Caco-2 (cell line): Measurements from ENCODE around the gene IFNA7. TPM values are rescaled to one million over a fixed set of nuclear protein-coding genes. Genes with fewer than 3 reads are reported as not detected.
"Not testable (repeated sequence)": the region's sequence is repeated elsewhere in the genome, so short reads cannot be mapped to it uniquely, and the experiment has no call there.

Experiments
- BruUV-seq: library from RNA; stranded (reverse); fragments of 400-500 nt; replicated peaks from 2 replicates; lab custom pipeline; 2021; lab: Mats Ljungman, UMichigan
- CTCF ChIA-PET: fragments of 300-600 bp; sonication (Branson Sonifier 250); formaldehyde crosslinking; loops from one replicate; lab custom pipeline; 2022; ENCODE audit warnings: antibody characterized with exemption; lab: Charles Lee
- POLR2A ChIA-PET: fragments of 300-600 bp; sonication (Branson Sonifier 250); formaldehyde crosslinking; loops from one replicate; lab custom pipeline; 2022; ENCODE audit warnings: antibody characterized with exemption; lab: Charles Lee
- DNase-seq, 2 experiments: peaks; one replicate each; pipeline versions ENCODE4 v3.0.0 to v3.0.0-alpha.2; 2020 to 2022
- H3K27me3 ChIP-seq: replicated peaks from 2 replicates; pipeline ENCODE4 v1.6.0; 2011; ENCODE audit warnings: low read length; ENCODE audit not compliant: control insufficient read depth, insufficient read depth
- H3K36me3 ChIP-seq: 2 replicates; pipeline ENCODE4 v1.5.1; 2011; ENCODE audit warnings: low read length; ENCODE audit not compliant: control insufficient read depth, insufficient read depth
- H3K4me1 ChIP-seq: fragments of 250-450 bp; sonication (Bioruptor Pico); 2 replicates; pipeline ENCODE4 v1.5.1; 2020; ENCODE audit warnings: mild to moderate bottlenecking
- H3K4me3 ChIP-seq: 2 replicates; pipeline ENCODE4 v1.5.1; 2011; ENCODE audit warnings: low read depth, mild to moderate bottlenecking, control low read depth, low read length
- H3K9me3 ChIP-seq: fragments of 250-450 bp; sonication (Bioruptor Pico); 2 replicates; pipeline ENCODE4 v1.5.1; 2020; ENCODE audit warnings: mild to moderate bottlenecking, moderate library complexity
- H3K27ac Mint-ChIP-seq: one replicate; pipeline ENCODE4 v1.8.0; 2022; ENCODE audit warnings: mixed read lengths; ENCODE audit not compliant: unreplicated experiment
- H3K27me3 Mint-ChIP-seq: one replicate; pipeline ENCODE4 v1.8.0; 2022; ENCODE audit warnings: mixed read lengths; ENCODE audit not compliant: insufficient read depth, unreplicated experiment
- H3K36me3 Mint-ChIP-seq: one replicate; pipeline ENCODE4 v1.8.0; 2022; ENCODE audit warnings: mild to moderate bottlenecking, mixed read lengths; ENCODE audit not compliant: insufficient read depth, unreplicated experiment
- H3K4me1 Mint-ChIP-seq: one replicate; pipeline ENCODE4 v1.8.0; 2022; ENCODE audit warnings: low read depth, mixed read lengths; ENCODE audit not compliant: unreplicated experiment
- H3K4me3 Mint-ChIP-seq: one replicate; pipeline ENCODE4 v1.8.0; 2022; ENCODE audit warnings: mild to moderate bottlenecking, moderate library complexity, mixed read lengths; ENCODE audit not compliant: unreplicated experiment
- H3K9me3 Mint-ChIP-seq: one replicate; pipeline ENCODE4 v1.8.0; 2022; ENCODE audit warnings: mixed read lengths; ENCODE audit not compliant: unreplicated experiment
- intact Hi-C: fragments of 100-400 bp; cut with micrococcal nuclease; formaldehyde crosslinking; loops from one replicate; pipeline ENCODE4 v1.10.0; 2022; ENCODE audit not compliant: unreplicated experiment
- total RNA-seq: library from RNA; stranded (reverse); gene quantifications from 2 replicates; pipeline ENCODE4 v1.2.3, GENCODE V29; 2022
- TF ChIP-seq, protein P1 (sequence below), 2 experiments: fragments of 200-600 bp in 1 of 2; IDR thresholded peaks; 1 replicate in 1 of 2; 2 replicates in 1 of 2; pipeline versions ENCODE4 v1.5.1 to v1.8.0; 2011 to 2022; ENCODE audit warnings: antibody characterized with exemption in 1 of 2, control low read depth in 1 of 2, inconsistent platforms in 1 of 2, low read depth in 1 of 2, low read length in 1 of 2, mild to moderate bottlenecking in 1 of 2, moderate library complexity in 1 of 2; ENCODE audit not compliant: insufficient read depth in 1 of 2, severe bottlenecking in 1 of 2, unreplicated experiment in 1 of 2

IFNA7 gene
- total RNA-seq, 1 experiment from 2014 or later: not detected

DNA sequence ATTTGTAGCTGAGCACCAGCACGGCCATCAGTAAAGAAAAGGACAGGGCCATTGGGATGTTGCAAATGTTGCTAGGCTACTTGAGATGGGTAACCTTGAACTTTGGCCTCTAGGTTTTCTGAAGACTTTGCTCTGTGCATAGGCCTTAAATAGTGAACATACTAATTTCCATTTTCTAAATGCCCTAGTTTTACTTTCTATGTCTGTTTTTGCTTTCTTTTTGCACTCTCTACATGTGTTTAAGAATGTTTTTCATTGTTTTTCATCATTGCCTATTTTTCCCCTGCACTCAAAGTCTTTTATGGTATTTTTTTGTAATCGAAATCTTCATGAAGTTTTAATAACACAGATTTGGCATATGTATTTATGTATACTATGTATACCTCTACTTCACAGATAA, 26.1 kb upstream of the IFNA7 start, which contains the start of gene IFNA17:
IFNA17 (minus strand) TSS at position 101 of the 400 bp plus-strand sequence; CDS start at position 52, 49 bp downstream.
- DNase-seq: no peak
- Mint-ChIP-seq H3K4me3 (no peak within 1 kb of the TSS), H3K27me3 (peaks cover 2% of the 10 kb centered on the region), H3K36me3 (no peaks in the 10 kb centered on the region), H3K4me1 (no peaks in the 10 kb centered on the region), H3K9me3 (no peaks in the 10 kb centered on the region), H3K27ac (no peak within 1 kb of the TSS)
- Histone ChIP-seq H3K27me3 (no peaks in the 10 kb centered on the region), H3K4me1 (no peaks in the 10 kb centered on the region), H3K4me3 (no peak within 1 kb of the TSS), H3K36me3 (no peaks in the 10 kb centered on the region), H3K9me3 (no peaks in the 10 kb centered on the region)
- ChIA-PET CTCF (no interaction called here), POLR2A (no interaction called here)
- BruUV-seq: no TSS peak
- TF ChIP-seq, protein P1, sequence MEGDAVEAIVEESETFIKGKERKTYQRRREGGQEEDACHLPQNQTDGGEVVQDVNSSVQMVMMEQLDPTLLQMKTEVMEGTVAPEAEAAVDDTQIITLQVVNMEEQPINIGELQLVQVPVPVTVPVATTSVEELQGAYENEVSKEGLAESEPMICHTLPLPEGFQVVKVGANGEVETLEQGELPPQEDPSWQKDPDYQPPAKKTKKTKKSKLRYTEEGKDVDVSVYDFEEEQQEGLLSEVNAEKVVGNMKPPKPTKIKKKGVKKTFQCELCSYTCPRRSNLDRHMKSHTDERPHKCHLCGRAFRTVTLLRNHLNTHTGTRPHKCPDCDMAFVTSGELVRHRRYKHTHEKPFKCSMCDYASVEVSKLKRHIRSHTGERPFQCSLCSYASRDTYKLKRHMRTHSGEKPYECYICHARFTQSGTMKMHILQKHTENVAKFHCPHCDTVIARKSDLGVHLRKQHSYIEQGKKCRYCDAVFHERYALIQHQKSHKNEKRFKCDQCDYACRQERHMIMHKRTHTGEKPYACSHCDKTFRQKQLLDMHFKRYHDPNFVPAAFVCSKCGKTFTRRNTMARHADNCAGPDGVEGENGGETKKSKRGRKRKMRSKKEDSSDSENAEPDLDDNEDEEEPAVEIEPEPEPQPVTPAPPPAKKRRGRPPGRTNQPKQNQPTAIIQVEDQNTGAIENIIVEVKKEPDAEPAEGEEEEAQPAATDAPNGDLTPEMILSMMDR (IDR thresholded peaks at IDR 0.05; ENCODE audit: insufficient read depth in 1 of 2, low read depth in 1 of 2, low read length in 1 of 2, severe bottlenecking in 1 of 2, unreplicated experiment in 1 of 2): no peak
- intact Hi-C loops: no loop called here

DNA sequence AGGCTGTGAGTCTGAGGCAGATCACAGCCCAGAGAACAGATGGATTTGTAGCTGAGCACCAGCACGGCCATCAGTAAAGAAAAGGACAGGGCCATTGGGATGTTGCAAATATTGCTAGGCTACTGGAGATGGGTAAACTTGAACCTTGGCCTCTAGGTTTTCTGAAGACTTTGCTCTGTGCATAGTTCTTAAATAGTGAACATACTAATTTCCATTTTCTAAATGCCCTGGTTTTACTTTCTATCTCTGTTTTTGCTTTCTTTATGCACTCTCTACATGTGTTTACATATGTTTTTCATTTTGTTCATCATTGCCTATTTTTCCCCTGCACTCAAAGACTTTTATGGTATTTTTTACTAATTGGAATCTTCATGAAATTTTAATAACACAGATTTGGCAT, 15.2 kb upstream of the IFNA7 start, which contains the start of gene IFNA16:
IFNA16 (minus strand) TSS at position 101 of the 400 bp plus-strand sequence; CDS start at position 95, 6 bp downstream.
- H3K9me3 Mint-ChIP-seq, POLR2A ChIA-PET, H3K27me3 ChIP-seq, H3K4me3 Mint-ChIP-seq, H3K27ac Mint-ChIP-seq, BruUV-seq, H3K4me1 Mint-ChIP-seq, H3K36me3 ChIP-seq, DNase-seq, H3K4me3 ChIP-seq, H3K4me1 ChIP-seq, H3K9me3 ChIP-seq, H3K36me3 Mint-ChIP-seq, CTCF ChIA-PET: not testable (repeated sequence)
- peaks cover 16% of the 10 kb centered on the region for H3K27me3 Mint-ChIP-seq
- intact Hi-C loops: loop anchor here (10.0 kb wide), 1 partner anchor 238 kb away; no protein-coding TSS in a partner anchor

DNA sequence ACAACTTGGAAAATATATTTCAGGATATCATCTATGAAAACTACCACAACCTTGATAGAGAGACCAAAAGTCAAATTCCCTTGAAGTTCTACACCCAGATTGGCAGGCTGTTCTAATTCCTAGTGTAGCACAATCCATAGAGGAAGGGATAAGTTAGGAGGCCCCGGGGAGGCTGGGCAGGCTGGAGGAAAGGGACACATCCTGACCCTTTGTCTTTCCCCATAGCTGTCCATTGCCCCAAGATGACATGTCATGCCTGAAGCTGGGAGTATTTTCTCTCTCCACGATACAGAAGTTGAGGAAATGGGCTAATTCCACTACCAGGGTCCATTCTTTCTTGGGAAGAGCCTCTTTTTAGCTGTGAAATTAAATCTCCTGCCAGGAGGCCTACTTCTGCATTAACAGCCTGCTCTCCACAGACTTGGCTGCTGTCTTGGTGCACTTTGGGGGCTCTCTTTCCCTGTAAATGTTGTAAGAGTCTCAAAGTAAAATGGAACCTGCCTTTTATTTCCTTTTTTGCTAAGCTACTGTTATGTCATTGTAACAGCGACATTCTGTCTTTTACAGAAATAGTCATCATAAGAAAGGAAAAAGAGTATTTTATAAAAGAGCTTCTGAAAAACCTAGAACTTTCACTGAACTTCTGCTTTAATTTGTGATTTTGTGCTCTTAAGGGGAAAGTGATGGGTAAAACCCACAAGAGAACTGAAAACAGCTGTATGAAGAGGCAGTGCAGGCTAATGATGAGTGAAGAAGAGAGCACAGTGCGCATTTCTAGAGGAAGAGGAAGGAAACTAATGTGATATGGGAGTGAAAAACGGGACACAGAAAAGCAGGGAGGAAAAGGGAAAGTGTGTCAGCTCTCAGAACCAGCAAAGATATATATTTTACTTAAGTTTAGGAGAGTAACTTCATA, 11.7 kb upstream of the IFNA7 start:
- POLR2A ChIA-PET, H3K9me3 Mint-ChIP-seq, H3K27me3 Mint-ChIP-seq, H3K27me3 ChIP-seq, H3K4me3 ChIP-seq, H3K4me1 Mint-ChIP-seq, H3K4me1 ChIP-seq, BruUV-seq, H3K36me3 ChIP-seq, DNase-seq, H3K4me3 Mint-ChIP-seq, H3K9me3 ChIP-seq, H3K36me3 Mint-ChIP-seq, H3K27ac Mint-ChIP-seq: not testable (repeated sequence)
- TF ChIP-seq, protein P1 (IDR thresholded peaks at IDR 0.05; ENCODE audit: insufficient read depth in 1 of 2, low read depth in 1 of 2, low read length in 1 of 2, severe bottlenecking in 1 of 2, unreplicated experiment in 1 of 2): peak in 1 of 2 experiments; percentile 32
- CTCF ChIA-PET: interaction anchor here (0.6 kb wide), 1 partner anchor 19 kb away, joined by 3 read pairs; no protein-coding TSS in a partner anchor
- intact Hi-C loops: loop anchor here (10.0 kb wide), 1 partner anchor 241 kb away; no protein-coding TSS in a partner anchor

DNA sequence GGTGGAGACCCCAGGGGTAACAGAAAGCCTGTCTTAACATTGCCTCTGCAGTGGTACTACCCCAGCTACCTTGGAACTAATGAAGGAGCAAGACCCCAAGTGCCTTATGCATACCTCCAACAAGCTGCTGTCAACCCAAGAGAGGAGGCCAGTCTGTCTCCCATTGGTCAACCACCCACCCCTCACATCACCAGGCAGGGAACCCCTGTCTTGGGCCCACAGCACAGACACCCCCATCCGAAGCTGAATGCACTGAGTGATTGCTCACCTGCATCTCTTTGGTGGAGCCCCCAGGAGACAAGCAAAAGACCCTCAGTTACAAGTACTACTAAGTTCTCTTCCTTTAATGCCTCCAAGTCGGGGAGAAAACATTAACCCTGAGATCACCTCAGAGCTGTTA, 10.2 kb upstream of the IFNA7 start:
- BruUV-seq, H3K9me3 Mint-ChIP-seq, DNase-seq, CTCF ChIA-PET, H3K4me3 ChIP-seq, H3K36me3 ChIP-seq, H3K36me3 Mint-ChIP-seq, H3K4me1 Mint-ChIP-seq, POLR2A ChIA-PET, H3K4me1 ChIP-seq, H3K27me3 Mint-ChIP-seq, H3K4me3 Mint-ChIP-seq, H3K9me3 ChIP-seq, H3K27me3 ChIP-seq, H3K27ac Mint-ChIP-seq: not testable (repeated sequence)
- intact Hi-C loops: loop anchor here (10.0 kb wide), 1 partner anchor 243 kb away; no protein-coding TSS in a partner anchor

DNA sequence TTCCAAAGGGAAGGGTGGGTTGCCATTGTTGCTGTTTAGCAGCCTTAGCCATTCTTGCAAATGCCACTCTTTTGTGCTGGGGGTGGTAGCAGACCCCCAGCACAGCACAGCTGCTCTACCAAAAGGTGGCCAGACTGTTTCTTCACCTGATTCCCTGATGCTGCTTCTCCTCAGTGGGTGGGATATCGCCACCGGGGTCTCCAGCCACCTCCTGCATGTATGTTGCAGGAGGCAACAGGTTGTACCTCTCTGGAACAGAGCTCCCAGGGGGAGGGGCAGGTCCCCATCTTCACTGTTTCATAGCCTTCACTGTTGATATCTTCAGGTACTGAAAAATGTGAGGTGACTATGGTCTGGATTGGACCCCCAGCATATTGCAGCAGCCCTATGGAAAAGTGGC, 8.8 kb upstream of the IFNA7 start:
- H3K9me3 ChIP-seq, H3K4me1 Mint-ChIP-seq, H3K4me3 ChIP-seq, H3K4me3 Mint-ChIP-seq, H3K4me1 ChIP-seq, DNase-seq, POLR2A ChIA-PET, H3K27me3 ChIP-seq, CTCF ChIA-PET, H3K9me3 Mint-ChIP-seq, BruUV-seq, H3K27ac Mint-ChIP-seq, H3K27me3 Mint-ChIP-seq, H3K36me3 ChIP-seq, H3K36me3 Mint-ChIP-seq: not testable (repeated sequence)
- intact Hi-C loops: loop anchor here (10.0 kb wide), 1 partner anchor 244 kb away; no protein-coding TSS in a partner anchor
